ENCODE data around the gene MAPK7.

Gene MAPK7
- 14.3 to 18.0 (median 15.4) reads per million in 3 donors for total RNA-seq

DNA sequence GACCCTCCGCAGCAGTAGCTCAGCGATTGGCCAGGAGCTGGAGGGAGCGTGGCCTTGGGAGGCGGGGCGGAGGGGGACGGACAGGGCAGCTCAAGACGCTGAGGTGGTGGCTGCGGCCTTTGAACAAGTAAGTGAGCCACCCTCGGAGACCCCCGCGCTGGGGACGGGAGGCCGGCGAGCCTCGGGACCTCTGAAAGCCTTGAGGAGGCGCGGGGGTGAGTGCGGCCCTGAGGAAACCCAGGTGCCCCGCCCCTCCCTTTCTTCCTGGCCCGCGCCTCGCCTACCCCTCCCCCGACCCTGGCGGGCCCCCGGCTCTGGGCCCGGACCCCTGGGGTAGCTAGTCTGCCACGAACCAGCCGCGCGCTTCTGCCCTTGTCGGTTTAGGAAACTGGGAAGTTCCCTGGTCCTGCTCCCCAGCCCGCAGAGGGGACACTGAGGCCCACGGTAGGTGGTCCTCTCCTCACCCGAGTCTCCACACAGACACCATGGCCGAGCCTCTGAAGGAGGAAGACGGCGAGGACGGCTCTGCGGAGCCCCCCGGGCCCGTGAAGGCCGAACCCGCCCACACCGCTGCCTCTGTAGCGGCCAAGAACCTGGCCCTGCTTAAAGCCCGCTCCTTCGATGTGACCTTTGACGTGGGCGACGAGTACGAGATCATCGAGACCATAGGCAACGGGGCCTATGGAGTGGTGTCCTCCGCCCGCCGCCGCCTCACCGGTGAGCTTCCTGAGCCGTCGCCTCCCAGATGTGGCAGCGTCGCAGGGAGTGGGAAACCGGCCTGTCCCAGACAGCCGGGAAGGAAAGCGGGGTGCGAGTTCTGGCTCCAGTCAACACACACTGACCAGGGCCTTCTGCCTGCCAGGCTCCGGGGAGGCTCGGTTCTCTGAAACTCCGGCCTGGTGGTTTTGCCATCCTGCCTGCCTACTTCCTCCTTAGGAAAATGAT, at the start of gene MAPK7:
Gene MAPK7 (plus strand): TSS at position 83 of the 945 bp plus-strand sequence. CDS start 403 bp downstream, at position 486.
- peaks cover 22% of the 10 kb centered on the region for H3K36me3 ChIP-seq (ENCODE audit: control insufficient read depth, insufficient read depth, low read length)
- no peaks in the 10 kb centered on the region for H3K9me3 ChIP-seq (ENCODE audit: control insufficient read depth, low read length)
- peaks cover 5% of the 10 kb centered on the region for H3K4me1 ChIP-seq (ENCODE audit: control insufficient read depth, insufficient read depth, low read length, poor library complexity, severe bottlenecking)
- H3K27ac ChIP-seq (ENCODE audit: insufficient read depth, low read length, poor library complexity, severe bottlenecking), result peak within 1 kb of the TSS; percentile 88
- H3K4me3 ChIP-seq (ENCODE audit: insufficient read depth, low read depth, low read length, poor library complexity, severe bottlenecking), result peak within 1 kb of the TSS; percentile 92
- DNase-seq, result no peak
- no peaks in the 10 kb centered on the region for H3K27me3 ChIP-seq (replicated peaks; ENCODE audit: control insufficient read depth, insufficient read depth, low read length, poor library complexity, severe bottlenecking)

DNA sequence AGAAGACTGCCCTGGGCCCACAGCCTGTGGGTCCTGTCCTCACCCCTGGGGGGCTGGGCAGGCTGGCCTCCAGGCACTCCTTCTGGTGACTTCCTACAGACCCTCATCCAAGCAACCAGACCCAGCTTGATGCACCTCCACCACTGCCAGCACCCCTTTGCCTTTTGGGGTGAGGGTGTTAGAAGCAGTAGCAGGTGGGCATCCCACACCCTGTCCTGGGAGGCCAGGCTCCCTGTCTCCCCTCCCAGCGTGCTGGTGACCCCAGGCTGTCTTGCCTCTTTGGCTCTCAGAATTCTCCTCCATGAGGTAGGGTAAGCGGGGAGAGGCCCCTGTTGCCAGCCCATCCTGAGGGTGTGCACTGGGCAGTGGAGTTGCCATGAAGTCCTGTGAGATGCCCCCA, 49.2 kb upstream of the MAPK7 start:
- DNase-seq, result no peak
- no peaks in the 10 kb centered on the region for H3K27me3 ChIP-seq (replicated peaks; ENCODE audit: control insufficient read depth, insufficient read depth, low read length, poor library complexity, severe bottlenecking)
- H3K4me1 ChIP-seq (ENCODE audit: control insufficient read depth, insufficient read depth, low read length, poor library complexity, severe bottlenecking), result no peaks in the 10 kb centered on the region
- no peak overlapping the region for H3K4me3 ChIP-seq (ENCODE audit: insufficient read depth, low read depth, low read length, poor library complexity, severe bottlenecking)
- H3K27ac ChIP-seq (ENCODE audit: insufficient read depth, low read length, poor library complexity, severe bottlenecking), result no peak overlapping the region
- no peaks in the 10 kb centered on the region for H3K9me3 ChIP-seq (ENCODE audit: control insufficient read depth, low read length)
- H3K36me3 ChIP-seq (ENCODE audit: control insufficient read depth, insufficient read depth, low read length), result no peaks in the 10 kb centered on the region

DNA sequence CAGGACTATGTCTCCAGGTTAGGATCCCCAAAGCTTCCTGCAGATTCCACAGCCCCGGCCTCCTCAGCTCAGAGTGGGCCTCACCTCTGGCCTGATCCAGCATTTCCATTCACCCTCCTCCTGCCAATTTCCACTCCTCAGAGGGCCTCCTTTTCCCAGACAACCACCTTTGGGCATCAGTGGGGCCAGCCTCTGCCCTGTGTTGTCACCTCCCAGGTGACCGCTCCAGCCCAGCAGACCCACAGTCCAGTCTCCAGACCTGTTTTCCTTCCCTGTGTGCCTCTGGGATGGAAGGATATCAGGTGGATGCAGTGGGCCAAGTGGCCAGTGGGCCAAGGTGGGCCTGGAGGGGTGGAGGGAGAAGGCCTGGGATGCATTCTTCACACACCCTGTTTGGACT, 48.5 kb upstream of the MAPK7 start:
- H3K36me3 ChIP-seq (ENCODE audit: control insufficient read depth, insufficient read depth, low read length), result no peaks in the 10 kb centered on the region
- no peaks in the 10 kb centered on the region for H3K27me3 ChIP-seq (replicated peaks; ENCODE audit: control insufficient read depth, insufficient read depth, low read length, poor library complexity, severe bottlenecking)
- no peak for DNase-seq
- no peak overlapping the region for H3K27ac ChIP-seq (ENCODE audit: insufficient read depth, low read length, poor library complexity, severe bottlenecking)
- H3K4me3 ChIP-seq (ENCODE audit: insufficient read depth, low read depth, low read length, poor library complexity, severe bottlenecking), result no peak overlapping the region
- H3K4me1 ChIP-seq (ENCODE audit: control insufficient read depth, insufficient read depth, low read length, poor library complexity, severe bottlenecking), result no peaks in the 10 kb centered on the region
- no peaks in the 10 kb centered on the region for H3K9me3 ChIP-seq (ENCODE audit: control insufficient read depth, low read length)

DNA sequence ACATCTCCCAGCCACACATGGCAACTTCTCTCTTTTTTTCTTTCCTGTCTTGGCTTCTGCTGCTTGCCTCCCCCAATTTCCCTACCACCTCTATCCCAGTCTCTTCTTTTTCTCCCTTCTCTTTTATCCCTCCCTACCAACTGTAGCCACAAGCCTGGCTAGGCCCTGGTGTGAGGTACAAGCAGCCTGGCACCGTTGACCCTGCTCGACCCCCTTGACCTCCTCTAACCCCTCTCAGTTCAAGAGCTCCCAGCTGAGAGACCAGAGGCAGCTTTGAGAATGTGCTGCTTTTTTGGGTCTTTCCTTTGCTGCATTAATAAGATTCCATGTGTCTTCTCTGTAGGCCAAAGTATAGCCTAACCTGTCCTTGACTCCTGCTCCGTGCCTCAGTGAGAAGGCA, 48.0 kb upstream of the MAPK7 start:
- H3K9me3 ChIP-seq (ENCODE audit: control insufficient read depth, low read length), result no peaks in the 10 kb centered on the region
- H3K36me3 ChIP-seq (ENCODE audit: control insufficient read depth, insufficient read depth, low read length), result no peaks in the 10 kb centered on the region
- no peak for DNase-seq
- H3K4me3 ChIP-seq (ENCODE audit: insufficient read depth, low read depth, low read length, poor library complexity, severe bottlenecking), result no peak overlapping the region
- H3K4me1 ChIP-seq (ENCODE audit: control insufficient read depth, insufficient read depth, low read length, poor library complexity, severe bottlenecking), result no peaks in the 10 kb centered on the region
- H3K27me3 ChIP-seq (replicated peaks; ENCODE audit: control insufficient read depth, insufficient read depth, low read length, poor library complexity, severe bottlenecking), result no peaks in the 10 kb centered on the region
- no peak overlapping the region for H3K27ac ChIP-seq (ENCODE audit: insufficient read depth, low read length, poor library complexity, severe bottlenecking)

GRCh38 chr17:19331134-19331533, 47.2 kb upstream of the MAPK7 start:
- no peak for DNase-seq
- Histone ChIP-seq H3K4me3 (ENCODE audit: insufficient read depth, low read depth, low read length, poor library complexity, severe bottlenecking) (no peak overlapping the region), H3K27me3 (replicated peaks; ENCODE audit: control insufficient read depth, insufficient read depth, low read length, poor library complexity, severe bottlenecking) (no peaks in the 10 kb centered on the region), H3K27ac (ENCODE audit: insufficient read depth, low read length, poor library complexity, severe bottlenecking) (no peak overlapping the region), H3K4me1 (ENCODE audit: control insufficient read depth, insufficient read depth, low read length, poor library complexity, severe bottlenecking) (no peaks in the 10 kb centered on the region), H3K36me3 (ENCODE audit: control insufficient read depth, insufficient read depth, low read length) (no peaks in the 10 kb centered on the region), H3K9me3 (ENCODE audit: control insufficient read depth, low read length) (no peaks in the 10 kb centered on the region)

DNA sequence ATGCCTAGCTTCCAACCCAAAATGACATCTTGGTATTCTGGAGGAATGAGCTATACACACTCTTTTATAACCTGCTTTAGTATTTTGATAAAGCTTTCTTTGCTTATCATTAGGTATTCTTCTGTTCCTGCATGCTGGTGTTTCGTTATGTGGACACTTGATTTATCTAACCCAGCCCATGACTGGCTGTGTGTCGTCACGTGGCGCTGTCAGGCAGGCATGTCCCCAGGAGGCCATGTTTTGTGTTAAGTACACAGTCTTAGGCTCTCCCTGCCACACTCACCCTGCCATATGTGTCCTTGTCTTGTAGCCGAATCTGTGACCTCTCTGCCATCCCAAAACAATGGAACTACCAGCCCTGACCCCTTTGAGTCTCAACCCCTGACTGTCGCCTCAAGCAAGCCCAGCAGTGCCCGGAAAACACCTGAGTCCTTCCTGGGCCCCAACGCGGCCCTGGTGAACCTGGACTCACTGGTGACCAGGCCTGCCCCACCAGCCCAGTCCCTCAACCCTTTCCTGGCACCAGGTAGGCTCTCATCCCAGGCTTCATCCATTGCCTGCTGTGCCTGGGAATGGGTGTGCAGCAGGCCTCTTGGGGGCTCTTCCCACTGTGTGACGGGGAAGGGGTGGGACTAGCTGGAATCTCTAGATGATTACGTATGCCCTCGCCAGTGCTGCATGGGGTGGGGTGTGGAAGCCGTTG, 46.6 kb upstream of the MAPK7 start:
- Histone ChIP-seq H3K4me3 (ENCODE audit: insufficient read depth, low read depth, low read length, poor library complexity, severe bottlenecking) (no peak overlapping the region), H3K27ac (ENCODE audit: insufficient read depth, low read length, poor library complexity, severe bottlenecking) (no peak overlapping the region), H3K9me3 (ENCODE audit: control insufficient read depth, low read length) (no peaks in the 10 kb centered on the region), H3K36me3 (ENCODE audit: control insufficient read depth, insufficient read depth, low read length) (no peaks in the 10 kb centered on the region), H3K4me1 (ENCODE audit: control insufficient read depth, insufficient read depth, low read length, poor library complexity, severe bottlenecking) (no peaks in the 10 kb centered on the region), H3K27me3 (replicated peaks; ENCODE audit: control insufficient read depth, insufficient read depth, low read length, poor library complexity, severe bottlenecking) (no peaks in the 10 kb centered on the region)
- no peak for DNase-seq

GRCh38 chr17:19332371-19333131, 45.7 kb upstream of the MAPK7 start:
- Histone ChIP-seq H3K4me1 (ENCODE audit: control insufficient read depth, insufficient read depth, low read length, poor library complexity, severe bottlenecking) (no peaks in the 10 kb centered on the region), H3K9me3 (ENCODE audit: control insufficient read depth, low read length) (no peaks in the 10 kb centered on the region), H3K27me3 (replicated peaks; ENCODE audit: control insufficient read depth, insufficient read depth, low read length, poor library complexity, severe bottlenecking) (no peaks in the 10 kb centered on the region), H3K27ac (ENCODE audit: insufficient read depth, low read length, poor library complexity, severe bottlenecking) (no peak overlapping the region), H3K36me3 (ENCODE audit: control insufficient read depth, insufficient read depth, low read length) (no peaks in the 10 kb centered on the region), H3K4me3 (ENCODE audit: insufficient read depth, low read depth, low read length, poor library complexity, severe bottlenecking) (no peak overlapping the region)
- DNase-seq, result no peak

GRCh38 chr17:19333132-19333440, 45.2 kb upstream of the MAPK7 start:
- no peak overlapping the region for H3K27ac ChIP-seq (ENCODE audit: insufficient read depth, low read length, poor library complexity, severe bottlenecking)
- DNase-seq, result no peak
- no peaks in the 10 kb centered on the region for H3K4me1 ChIP-seq (ENCODE audit: control insufficient read depth, insufficient read depth, low read length, poor library complexity, severe bottlenecking)
- no peaks in the 10 kb centered on the region for H3K9me3 ChIP-seq (ENCODE audit: control insufficient read depth, low read length)
- H3K4me3 ChIP-seq (ENCODE audit: insufficient read depth, low read depth, low read length, poor library complexity, severe bottlenecking), result no peak overlapping the region
- no peaks in the 10 kb centered on the region for H3K36me3 ChIP-seq (ENCODE audit: control insufficient read depth, insufficient read depth, low read length)
- no peaks in the 10 kb centered on the region for H3K27me3 ChIP-seq (replicated peaks; ENCODE audit: control insufficient read depth, insufficient read depth, low read length, poor library complexity, severe bottlenecking)

GRCh38 chr17:19333736-19334290, 44.5 kb upstream of the MAPK7 start:
- H3K36me3 ChIP-seq (ENCODE audit: control insufficient read depth, insufficient read depth, low read length), result no peaks in the 10 kb centered on the region
- DNase-seq, result no peak
- H3K27me3 ChIP-seq (replicated peaks; ENCODE audit: control insufficient read depth, insufficient read depth, low read length, poor library complexity, severe bottlenecking), result no peaks in the 10 kb centered on the region
- no peak overlapping the region for H3K27ac ChIP-seq (ENCODE audit: insufficient read depth, low read length, poor library complexity, severe bottlenecking)
- H3K4me3 ChIP-seq (ENCODE audit: insufficient read depth, low read depth, low read length, poor library complexity, severe bottlenecking), result no peak overlapping the region
- H3K9me3 ChIP-seq (ENCODE audit: control insufficient read depth, low read length), result no peaks in the 10 kb centered on the region
- no peaks in the 10 kb centered on the region for H3K4me1 ChIP-seq (ENCODE audit: control insufficient read depth, insufficient read depth, low read length, poor library complexity, severe bottlenecking)

All from effector memory CD4-positive, alpha-beta T cell (primary cell).